Fibroblast of lung (primary cell): ENCODE results near the gene ATRN. TPM values are rescaled to one million over a fixed set of nuclear protein-coding genes. Genes with fewer than 3 reads are reported as not detected.

Source experiments
- DNase-seq, 2 donors: peaks; one replicate each; pipeline versions ENCODE4 v3.0.0 to v3.0.0-alpha.2; 2010; ENCODE audit warnings: low read depth in 2 of 2
- H2AFZ ChIP-seq: 2 replicates; pipeline ENCODE4 v1.5.1; 2012; ENCODE audit warnings: low read length, control low read depth, inconsistent platforms
- H3K27ac ChIP-seq: 2 replicates; pipeline ENCODE4 v1.5.1; 2011; ENCODE audit warnings: low read length, control low read depth; ENCODE audit not compliant: insufficient read depth
- H3K27me3 ChIP-seq: 2 replicates; pipeline ENCODE4 v1.5.1; 2011; ENCODE audit warnings: mild to moderate bottlenecking, low read length; ENCODE audit not compliant: control insufficient read depth, insufficient read depth
- H3K36me3 ChIP-seq: 2 replicates; pipeline ENCODE4 v1.5.1; 2011; ENCODE audit warnings: low read length; ENCODE audit not compliant: control insufficient read depth, insufficient read depth
- H3K4me1 ChIP-seq: 2 replicates; pipeline ENCODE4 v1.5.1; 2011; ENCODE audit warnings: low read length; ENCODE audit not compliant: control insufficient read depth, insufficient read depth; ENCODE audit errors: extremely low read depth
- H3K4me2 ChIP-seq: 2 replicates; pipeline ENCODE4 v1.5.1; 2011; ENCODE audit warnings: low read length, control low read depth; ENCODE audit not compliant: insufficient read depth; ENCODE audit errors: extremely low read depth
- H3K4me3 ChIP-seq, 4 experiments: fragments of 200-600 bp in 1 of 4; sonication (generic) in 1 of 4; replicated peaks in 1 of 4; 2 replicates each; pipeline ENCODE4 v1.5.1; 2011 to 2016; ENCODE audit warnings: low read length in 4 of 4, low read depth in 3 of 4, mild to moderate bottlenecking in 3 of 4, control low read depth in 2 of 4, inconsistent platforms in 1 of 4, mixed read lengths in 1 of 4; ENCODE audit not compliant: insufficient read depth in 1 of 4; ENCODE audit errors: control extremely low read depth in 1 of 4
- H3K79me2 ChIP-seq: 2 replicates; pipeline ENCODE4 v1.5.1; 2012; ENCODE audit warnings: mild to moderate bottlenecking, low read length, inconsistent platforms; ENCODE audit not compliant: control insufficient read depth, insufficient read depth
- H3K9ac ChIP-seq: 2 replicates; pipeline ENCODE4 v1.5.1; 2011; ENCODE audit warnings: mild to moderate bottlenecking, low read length, control low read depth; ENCODE audit not compliant: insufficient read depth
- H3K9me3 ChIP-seq: 2 replicates; pipeline ENCODE4 v1.5.1; 2012; ENCODE audit warnings: low read depth, low read length; ENCODE audit not compliant: control insufficient read depth, insufficient read depth
- H4K20me1 ChIP-seq: 2 replicates; pipeline ENCODE4 v1.5.1; 2011; ENCODE audit warnings: low read length; ENCODE audit not compliant: control insufficient read depth, insufficient read depth; ENCODE audit errors: extremely low read depth
- EZH2 ChIP-seq: IDR thresholded peaks from 2 replicates; pipeline ENCODE4 v1.5.1; 2012; ENCODE audit warnings: low read length, control low read depth, mild to moderate bottlenecking; ENCODE audit errors: missing control alignments
- polyA plus RNA-seq, 2 donors: library from polyadenylated mRNA; depleted of rRNA in 1 of 2; stranded (reverse) in 1 of 2; unstranded in 1 of 2; fragments of >200 nt; gene quantifications; 2 replicates each; pipeline ENCODE4 v1.2.1, GENCODE V29; 2011 to 2012; ENCODE audit warnings: missing spikeins in 1 of 2
- total RNA-seq: library from RNA; depleted of rRNA; stranded (reverse); fragments of >200 nt; gene quantifications from 2 replicates; pipeline ENCODE4 v1.2.1, GENCODE V29; 2014
- TF ChIP-seq, protein P1 (sequence below), 2 donors: IDR thresholded peaks in 1 of 2; conservative IDR thresholded peaks in 1 of 2; 1 replicate in 1 of 2; 2 replicates in 1 of 2; pipeline ENCODE4 v1.5.1; 2011 to 2012; ENCODE audit warnings: low read length in 2 of 2, control low read depth in 1 of 2, inconsistent platforms in 1 of 2, low read depth in 1 of 2, mild to moderate bottlenecking in 1 of 2

ATRN gene
- total and polyA plus RNA-seq, 2 donors (not counting 1 experiment from before 2014, with no cell fraction given): 30.6 to 48.8 TPM

DNA sequence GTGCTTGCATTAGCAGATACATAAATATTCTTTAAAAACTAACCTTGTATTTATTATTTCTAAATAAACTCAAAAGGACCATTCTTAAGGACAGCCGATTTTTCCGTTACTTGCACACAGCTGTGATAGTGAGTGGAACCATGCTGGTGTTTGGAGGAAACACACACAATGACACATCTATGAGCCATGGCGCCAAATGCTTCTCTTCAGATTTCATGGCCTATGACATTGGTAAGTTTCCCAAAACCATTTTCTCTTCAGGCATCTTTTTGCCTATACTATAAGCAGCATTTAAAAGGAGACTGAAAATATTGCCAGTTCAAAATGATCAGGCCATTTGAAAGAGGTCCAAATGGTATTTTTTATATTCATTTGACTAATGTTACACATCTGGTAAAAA, 92.3 kb downstream of the ATRN start:
- Histone ChIP-seq H3K4me1 (no peaks in the 10 kb centered on the region), H3K36me3 (peaks cover 3% of the 10 kb centered on the region), H3K4me2 (no peak overlapping the region), H3K9ac (no peak overlapping the region), H3K27me3 (no peaks in the 10 kb centered on the region), H3K9me3 (no peaks in the 10 kb centered on the region), H2AFZ (no peak overlapping the region), H3K4me3 (no peak overlapping the region), H3K79me2 (no peaks in the 10 kb centered on the region), H4K20me1 (no peaks in the 10 kb centered on the region), H3K27ac (no peak overlapping the region)
- TF ChIP-seq, protein P1, sequence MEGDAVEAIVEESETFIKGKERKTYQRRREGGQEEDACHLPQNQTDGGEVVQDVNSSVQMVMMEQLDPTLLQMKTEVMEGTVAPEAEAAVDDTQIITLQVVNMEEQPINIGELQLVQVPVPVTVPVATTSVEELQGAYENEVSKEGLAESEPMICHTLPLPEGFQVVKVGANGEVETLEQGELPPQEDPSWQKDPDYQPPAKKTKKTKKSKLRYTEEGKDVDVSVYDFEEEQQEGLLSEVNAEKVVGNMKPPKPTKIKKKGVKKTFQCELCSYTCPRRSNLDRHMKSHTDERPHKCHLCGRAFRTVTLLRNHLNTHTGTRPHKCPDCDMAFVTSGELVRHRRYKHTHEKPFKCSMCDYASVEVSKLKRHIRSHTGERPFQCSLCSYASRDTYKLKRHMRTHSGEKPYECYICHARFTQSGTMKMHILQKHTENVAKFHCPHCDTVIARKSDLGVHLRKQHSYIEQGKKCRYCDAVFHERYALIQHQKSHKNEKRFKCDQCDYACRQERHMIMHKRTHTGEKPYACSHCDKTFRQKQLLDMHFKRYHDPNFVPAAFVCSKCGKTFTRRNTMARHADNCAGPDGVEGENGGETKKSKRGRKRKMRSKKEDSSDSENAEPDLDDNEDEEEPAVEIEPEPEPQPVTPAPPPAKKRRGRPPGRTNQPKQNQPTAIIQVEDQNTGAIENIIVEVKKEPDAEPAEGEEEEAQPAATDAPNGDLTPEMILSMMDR (conservative IDR thresholded peaks at IDR 0.05 in 1 of 2, IDR thresholded peaks at IDR 0.05 in 1 of 2; ENCODE audit: low read depth in 1 of 2, low read length in 2 of 2): no peak
- no peak for TF ChIP-seq EZH2
- DNase-seq: peak in 1 of 2 donors; percentile 65

DNA sequence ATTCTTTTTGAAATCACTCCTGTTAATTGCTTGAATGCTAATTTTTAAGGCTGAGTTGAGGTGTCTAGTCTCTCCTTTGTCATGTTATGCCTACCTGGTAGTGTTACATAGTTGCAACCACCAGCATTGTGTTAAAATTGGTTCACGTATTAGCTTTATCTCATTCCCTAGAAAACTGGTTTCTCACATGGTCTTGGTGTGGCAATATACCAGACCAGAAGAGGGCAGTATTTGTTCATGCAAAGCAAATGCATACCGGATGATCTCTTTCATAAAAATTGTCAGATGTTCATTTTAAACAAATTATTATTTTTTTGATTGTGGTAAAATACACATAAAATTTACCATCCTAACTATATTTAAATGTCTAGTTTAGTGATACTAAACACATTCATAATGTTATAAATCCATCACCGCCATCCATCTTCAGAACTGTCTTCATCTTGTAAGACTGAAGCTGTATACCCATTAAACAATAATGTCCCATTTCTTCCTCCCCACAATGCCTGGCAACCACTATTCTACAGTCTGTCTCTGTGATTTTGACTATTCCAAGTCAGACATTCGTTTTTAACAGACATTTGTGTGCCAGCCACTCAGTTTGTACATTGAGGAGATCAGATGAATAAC, 92.8 kb downstream of the ATRN start:
- Histone ChIP-seq H4K20me1 (no peaks in the 10 kb centered on the region), H3K79me2 (no peaks in the 10 kb centered on the region), H3K9ac (no peak overlapping the region), H3K4me3 (no peak overlapping the region), H3K27me3 (no peaks in the 10 kb centered on the region), H2AFZ (no peak overlapping the region), H3K27ac (no peak overlapping the region), H3K4me1 (no peaks in the 10 kb centered on the region), H3K9me3 (no peaks in the 10 kb centered on the region), H3K4me2 (no peak overlapping the region), H3K36me3 (peaks cover 3% of the 10 kb centered on the region)
- TF ChIP-seq, protein P1 (conservative IDR thresholded peaks at IDR 0.05 in 1 of 2, IDR thresholded peaks at IDR 0.05 in 1 of 2; ENCODE audit: low read depth in 1 of 2, low read length in 2 of 2): peak; percentile 67 to 84
- no peak for TF ChIP-seq EZH2
- peak; percentile 34 to 80 for DNase-seq

DNA sequence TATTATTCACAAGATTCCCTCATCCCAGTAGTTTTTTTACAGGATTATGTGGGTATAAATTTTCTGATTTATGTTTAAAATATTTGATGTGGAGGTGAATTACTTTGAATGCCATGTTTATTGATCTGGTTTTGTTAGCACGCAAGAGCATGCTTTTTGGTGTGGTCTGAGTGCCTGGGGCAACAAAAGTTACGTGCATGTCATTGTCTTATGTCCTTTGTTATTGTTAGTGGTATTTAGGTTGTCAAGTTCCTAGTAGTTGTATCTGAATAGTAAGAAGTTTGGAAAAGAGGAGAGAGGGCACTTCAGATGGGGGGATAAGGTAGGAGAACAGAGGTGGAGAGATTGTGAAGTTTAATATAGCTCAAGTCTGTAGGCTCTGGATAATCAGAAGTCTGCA, 95.0 kb downstream of the ATRN start:
- no peak for DNase-seq
- TF ChIP-seq, protein P1 (conservative IDR thresholded peaks at IDR 0.05 in 1 of 2, IDR thresholded peaks at IDR 0.05 in 1 of 2; ENCODE audit: low read depth in 1 of 2, low read length in 2 of 2): no peak
- no peak for TF ChIP-seq EZH2
- Histone ChIP-seq H3K4me1 (no peaks in the 10 kb centered on the region), H3K4me3 (no peak overlapping the region), H3K79me2 (no peaks in the 10 kb centered on the region), H3K9me3 (no peaks in the 10 kb centered on the region), H3K4me2 (no peak overlapping the region), H3K36me3 (peaks cover 3% of the 10 kb centered on the region), H3K27me3 (no peaks in the 10 kb centered on the region), H3K27ac (no peak overlapping the region), H4K20me1 (no peaks in the 10 kb centered on the region), H3K9ac (no peak overlapping the region), H2AFZ (no peak overlapping the region)
